ENCODE data around the gene IRF2. TPM values are rescaled to one million over a fixed set of nuclear protein-coding genes. Genes with fewer than 3 reads are reported as not detected.
"Not testable (repeated sequence)": the region's sequence is repeated elsewhere in the genome, so short reads cannot be mapped to it uniquely, and the experiment has no call there.

IRF2 gene
- total RNA-seq, 1 donor from 2014 or later, result 21.8 TPM

DNA sequence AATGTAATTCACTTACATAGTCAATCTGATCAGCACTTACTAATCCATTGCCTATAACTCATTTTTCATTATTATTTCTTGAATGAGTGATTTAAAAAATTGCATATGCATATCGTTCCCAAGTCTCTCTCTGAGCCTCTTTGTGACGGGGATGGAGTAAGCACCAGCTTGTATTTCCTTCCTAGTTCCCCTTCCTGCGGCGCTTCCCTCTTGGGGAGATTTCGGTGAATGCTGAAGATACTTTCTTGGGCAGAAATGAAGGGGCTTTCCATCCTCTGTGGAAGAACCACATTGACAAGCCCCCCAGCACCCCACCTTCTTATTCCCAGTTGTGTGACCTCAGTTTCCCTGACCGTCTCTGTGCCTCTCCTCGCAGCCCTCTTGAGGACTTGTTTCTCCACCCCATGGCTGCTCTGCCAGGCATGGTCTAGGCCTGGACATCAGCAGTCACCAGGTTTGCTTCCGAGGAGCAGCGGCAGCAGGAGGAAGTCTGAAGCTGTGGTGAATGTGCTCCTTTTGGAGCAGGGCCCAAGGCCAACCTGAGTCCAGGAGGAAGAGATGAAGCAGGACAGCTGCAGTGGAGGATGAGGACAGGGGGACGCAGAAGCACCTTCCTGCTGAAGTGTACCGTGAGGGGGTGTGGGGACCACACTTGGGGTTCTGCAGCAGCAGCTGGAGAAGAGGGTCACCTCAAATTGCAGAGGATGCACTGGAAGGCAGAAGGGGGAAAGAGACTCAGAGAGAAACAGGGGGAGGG, 124.9 kb downstream of the IRF2 start:
- TF ChIP-seq, protein P1, sequence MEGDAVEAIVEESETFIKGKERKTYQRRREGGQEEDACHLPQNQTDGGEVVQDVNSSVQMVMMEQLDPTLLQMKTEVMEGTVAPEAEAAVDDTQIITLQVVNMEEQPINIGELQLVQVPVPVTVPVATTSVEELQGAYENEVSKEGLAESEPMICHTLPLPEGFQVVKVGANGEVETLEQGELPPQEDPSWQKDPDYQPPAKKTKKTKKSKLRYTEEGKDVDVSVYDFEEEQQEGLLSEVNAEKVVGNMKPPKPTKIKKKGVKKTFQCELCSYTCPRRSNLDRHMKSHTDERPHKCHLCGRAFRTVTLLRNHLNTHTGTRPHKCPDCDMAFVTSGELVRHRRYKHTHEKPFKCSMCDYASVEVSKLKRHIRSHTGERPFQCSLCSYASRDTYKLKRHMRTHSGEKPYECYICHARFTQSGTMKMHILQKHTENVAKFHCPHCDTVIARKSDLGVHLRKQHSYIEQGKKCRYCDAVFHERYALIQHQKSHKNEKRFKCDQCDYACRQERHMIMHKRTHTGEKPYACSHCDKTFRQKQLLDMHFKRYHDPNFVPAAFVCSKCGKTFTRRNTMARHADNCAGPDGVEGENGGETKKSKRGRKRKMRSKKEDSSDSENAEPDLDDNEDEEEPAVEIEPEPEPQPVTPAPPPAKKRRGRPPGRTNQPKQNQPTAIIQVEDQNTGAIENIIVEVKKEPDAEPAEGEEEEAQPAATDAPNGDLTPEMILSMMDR (IDR thresholded peaks at IDR 0.05), result no peak
- Mint-ChIP-seq H3K36me3 (ENCODE audit: unreplicated experiment) (no peaks in the 10 kb centered on the region), H3K27ac (ENCODE audit: unreplicated experiment) (no peak overlapping the region), H3K4me1 (ENCODE audit: unreplicated experiment) (peaks cover 9% of the 10 kb centered on the region), H3K9me3 (ENCODE audit: unreplicated experiment) (peaks cover 6% of the 10 kb centered on the region), H3K4me3 (ENCODE audit: unreplicated experiment) (no peak overlapping the region), H3K27me3 (ENCODE audit: unreplicated experiment) (no peaks in the 10 kb centered on the region)
- no peak for DNase-seq (ENCODE audit: extremely low spot score, unreplicated experiment)

DNA sequence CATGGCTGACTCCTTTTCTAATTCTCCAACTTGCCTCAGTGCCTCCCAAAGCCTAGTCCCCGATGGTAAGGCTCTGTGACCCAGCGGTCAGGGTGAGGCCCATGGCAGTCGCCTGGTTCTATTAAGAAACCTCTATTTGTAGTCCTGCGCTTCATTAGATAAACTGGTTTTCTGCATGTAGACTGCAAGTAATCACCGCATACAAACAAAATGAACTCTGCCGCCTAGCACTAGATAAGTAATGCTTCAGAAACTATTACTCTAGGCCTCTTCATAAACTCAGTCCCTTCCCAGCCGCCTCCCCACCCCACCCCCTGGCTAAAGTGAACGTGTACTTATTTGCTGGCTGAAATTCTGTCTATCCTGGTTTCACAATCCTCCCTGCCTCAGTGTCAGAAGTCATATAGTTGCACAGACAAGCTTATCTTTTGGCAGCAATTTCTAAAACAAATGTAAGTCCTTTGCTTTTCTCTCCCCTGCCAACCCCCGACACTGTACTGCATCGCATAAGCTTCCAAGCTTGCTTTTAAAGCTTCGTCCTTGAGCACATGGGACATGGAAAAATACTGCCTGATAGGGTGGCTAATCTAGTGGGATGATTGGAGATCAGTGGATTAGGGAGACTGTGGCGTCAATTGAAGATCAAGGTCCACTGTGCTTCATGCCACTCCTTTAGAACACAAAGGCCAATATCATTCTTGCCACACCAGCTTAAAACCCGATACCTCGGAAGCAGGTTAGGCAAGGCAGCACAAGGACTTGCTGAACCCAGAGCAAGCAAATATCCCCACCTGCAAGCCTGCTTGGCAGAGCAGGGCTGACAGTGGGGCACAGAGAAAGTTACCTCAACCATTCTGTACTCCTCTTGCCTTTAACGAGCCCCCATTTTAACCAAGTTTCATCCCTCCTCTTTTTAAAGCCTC, 125.8 kb downstream of the IRF2 start:
- H3K4me1 Mint-ChIP-seq (ENCODE audit: unreplicated experiment), result peaks cover 11% of the 10 kb centered on the region

DNA sequence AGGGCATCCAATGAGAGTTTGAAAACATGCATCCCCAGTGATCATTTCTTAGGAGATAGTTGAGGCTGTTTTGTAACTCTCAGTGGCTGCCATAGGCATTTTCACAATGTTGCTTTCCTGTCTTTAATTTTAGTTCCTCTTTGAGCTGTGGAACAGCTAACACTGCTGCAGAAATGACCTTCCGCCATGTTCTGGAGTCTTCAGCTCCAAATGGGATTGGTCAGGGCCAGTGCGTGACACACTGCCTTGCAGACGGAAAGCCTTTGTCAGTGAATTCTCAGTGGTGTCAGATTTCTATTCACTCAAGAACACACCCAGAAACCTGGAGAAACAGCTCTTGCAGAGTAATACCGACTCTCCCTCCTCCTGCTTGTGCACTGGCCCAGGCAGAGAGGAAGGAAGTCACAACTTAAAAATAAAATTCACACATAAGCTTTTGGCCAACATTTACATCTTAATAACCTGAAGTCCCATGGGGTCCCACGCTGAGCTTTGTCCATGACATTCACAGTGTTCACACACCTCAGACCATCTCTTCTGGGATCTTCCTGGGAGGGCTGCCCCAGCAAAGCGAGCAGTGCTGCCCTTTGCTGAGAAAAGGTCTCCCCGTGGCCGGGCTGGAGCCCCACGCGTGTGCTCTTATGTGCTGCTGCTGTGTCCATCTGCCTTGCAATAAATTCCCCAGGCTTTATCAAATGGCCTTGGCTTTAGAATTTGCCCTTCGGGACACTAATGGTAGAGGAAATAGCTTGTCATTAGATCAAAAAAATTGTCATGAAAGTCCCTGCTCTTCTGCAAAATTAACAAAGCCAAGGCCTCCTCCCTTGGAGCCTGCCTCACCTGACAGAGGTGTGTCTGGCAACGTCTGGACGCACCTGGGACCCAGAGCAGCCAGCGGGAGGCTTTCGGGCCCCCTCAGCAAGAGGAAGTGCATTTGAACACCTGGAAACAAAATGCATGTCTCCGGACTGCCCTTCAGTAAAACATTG, 126.8 kb downstream of the IRF2 start:
- no peaks in the 10 kb centered on the region for H3K36me3 Mint-ChIP-seq (ENCODE audit: unreplicated experiment)
- peaks cover 6% of the 10 kb centered on the region for H3K9me3 Mint-ChIP-seq (ENCODE audit: unreplicated experiment)
- H3K27me3 Mint-ChIP-seq (ENCODE audit: unreplicated experiment), result no peaks in the 10 kb centered on the region
- TF ChIP-seq, protein P1 (IDR thresholded peaks at IDR 0.05), result no peak
- no peak overlapping the region for H3K27ac Mint-ChIP-seq (ENCODE audit: unreplicated experiment)
- peaks cover 17% of the 10 kb centered on the region for H3K4me1 Mint-ChIP-seq (ENCODE audit: unreplicated experiment)
- no peak overlapping the region for H3K4me3 Mint-ChIP-seq (ENCODE audit: unreplicated experiment)
- DNase-seq (ENCODE audit: extremely low spot score, unreplicated experiment), result no peak

More for the DNA sequence above, 125.8 kb downstream of the IRF2 start:
- peaks cover 6% of the 10 kb centered on the region for H3K9me3 Mint-ChIP-seq (ENCODE audit: unreplicated experiment)
- TF ChIP-seq, protein P1 (IDR thresholded peaks at IDR 0.05), result no peak
- no peak overlapping the region for H3K4me3 Mint-ChIP-seq (ENCODE audit: unreplicated experiment)
- H3K27ac Mint-ChIP-seq (ENCODE audit: unreplicated experiment), result no peak overlapping the region
- H3K36me3 Mint-ChIP-seq (ENCODE audit: unreplicated experiment), result no peaks in the 10 kb centered on the region
- no peaks in the 10 kb centered on the region for H3K27me3 Mint-ChIP-seq (ENCODE audit: unreplicated experiment)
- DNase-seq (ENCODE audit: extremely low spot score, unreplicated experiment), result no peak

DNA sequence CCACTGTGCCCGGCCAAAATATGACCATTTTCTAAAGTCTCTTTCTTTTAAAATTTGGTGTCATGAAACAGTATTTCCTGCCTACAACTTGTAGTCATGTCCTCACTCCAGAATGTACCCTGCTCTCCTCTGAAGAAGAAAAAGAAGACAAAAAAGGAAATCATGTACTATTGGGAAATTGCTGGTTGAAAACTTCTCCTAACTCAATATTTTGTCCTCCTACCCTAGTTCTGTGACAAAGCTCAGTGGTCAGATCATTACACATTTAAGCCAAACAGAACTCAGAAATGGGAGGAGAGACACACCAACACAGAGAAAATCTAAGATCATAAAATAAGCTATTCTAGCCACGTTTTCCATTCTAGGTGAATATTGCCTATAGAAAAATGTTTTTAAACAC, 127.7 kb downstream of the IRF2 start:
- no peak for DNase-seq (ENCODE audit: extremely low spot score, unreplicated experiment)
- no peaks in the 10 kb centered on the region for H3K36me3 Mint-ChIP-seq (ENCODE audit: unreplicated experiment)
- peaks cover 6% of the 10 kb centered on the region for H3K9me3 Mint-ChIP-seq (ENCODE audit: unreplicated experiment)
- peaks cover 17% of the 10 kb centered on the region for H3K4me1 Mint-ChIP-seq (ENCODE audit: unreplicated experiment)
- H3K27me3 Mint-ChIP-seq (ENCODE audit: unreplicated experiment), result no peaks in the 10 kb centered on the region
- no peak overlapping the region for H3K27ac Mint-ChIP-seq (ENCODE audit: unreplicated experiment)
- H3K4me3 Mint-ChIP-seq (ENCODE audit: unreplicated experiment), result no peak overlapping the region
- TF ChIP-seq, protein P1 (IDR thresholded peaks at IDR 0.05), result no peak

DNA sequence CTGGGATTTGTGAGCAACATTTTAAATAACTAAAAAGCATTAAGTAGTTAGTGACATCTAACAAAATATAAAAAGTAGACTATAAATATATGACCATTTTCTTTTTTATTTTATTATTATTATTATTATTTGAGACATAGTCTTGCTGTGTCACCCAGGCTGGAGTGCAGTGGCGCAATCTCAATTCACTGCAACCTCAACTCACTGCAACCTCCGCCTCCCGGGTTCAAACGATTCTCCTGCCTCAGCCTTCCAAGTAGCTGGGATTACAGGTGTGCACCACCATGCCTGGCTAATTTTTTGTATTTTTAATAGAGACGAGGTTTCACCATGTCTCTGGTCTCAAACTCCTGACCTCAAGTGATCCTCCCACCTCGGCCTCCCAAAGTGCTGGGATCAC, 128.1 kb downstream of the IRF2 start:
- H3K4me1 Mint-ChIP-seq (ENCODE audit: unreplicated experiment), result peaks cover 17% of the 10 kb centered on the region
- not testable (repeated sequence) for DNase-seq (ENCODE audit: extremely low spot score, unreplicated experiment); H3K36me3 Mint-ChIP-seq (ENCODE audit: unreplicated experiment); H3K27me3 Mint-ChIP-seq (ENCODE audit: unreplicated experiment); H3K27ac Mint-ChIP-seq (ENCODE audit: unreplicated experiment); H3K9me3 Mint-ChIP-seq (ENCODE audit: unreplicated experiment); H3K4me3 Mint-ChIP-seq (ENCODE audit: unreplicated experiment)

Measured in osteocyte (in vitro differentiated cells).